HEK293 (cell line): ENCODE measurements around the gene LRRC8E.

Experiments used
- GLIS2 ChIP-seq: fragments of 450-650 bp; formaldehyde crosslinking; IDR thresholded peaks from 2 replicates; pipeline ENCODE4 v1.5.1; 2016; ENCODE audit warnings: missing biosample characterization, missing genetic modification characterization
- PRDM1 ChIP-seq: fragments of 450-650 bp; formaldehyde crosslinking; IDR thresholded peaks from 2 replicates; pipeline ENCODE4; 2016; ENCODE audit warnings: missing biosample characterization, missing genetic modification characterization
- TCF7L2 ChIP-seq: IDR thresholded peaks from 2 replicates; pipeline ENCODE4 v1.6.1; 2011; ENCODE audit warnings: low read depth, mild to moderate bottlenecking, inconsistent platforms, low read length, moderate library complexity, borderline replicate concordance
- ZBTB10 ChIP-seq: fragments of 450-650 bp; formaldehyde crosslinking; IDR thresholded peaks from 2 replicates; pipeline ENCODE4 v1.5.1; 2016; ENCODE audit warnings: missing biosample characterization, missing genetic modification characterization
- ZBTB20 ChIP-seq: fragments of 450-650 bp; formaldehyde crosslinking; IDR thresholded peaks from 2 replicates; pipeline ENCODE4 v1.5.1; 2016; ENCODE audit warnings: missing biosample characterization, missing genetic modification characterization
- ZBTB8A ChIP-seq: fragments of 450-650 bp; formaldehyde crosslinking; IDR thresholded peaks from 2 replicates; pipeline ENCODE4 v1.5.1; 2016; ENCODE audit warnings: missing biosample characterization, missing genetic modification characterization
- ZNF10 ChIP-seq: fragments of 450-650 bp; formaldehyde crosslinking; IDR thresholded peaks from 2 replicates; pipeline ENCODE4 v1.5.1; 2017; ENCODE audit warnings: missing biosample characterization, missing genetic modification characterization
- ZNF112 ChIP-seq: fragments of 450-650 bp; formaldehyde crosslinking; IDR thresholded peaks from 2 replicates; pipeline ENCODE4 v1.5.0; 2017; ENCODE audit warnings: missing biosample characterization, missing genetic modification characterization
- ZNF274 ChIP-seq, 2 experiments: fragments of 200-500 bp in 1 of 2; fragments of 450-650 bp in 1 of 2; sonication (Bioruptor generic) in 1 of 2; formaldehyde crosslinking in 1 of 2; IDR thresholded peaks; 2 replicates each; pipeline versions ENCODE4 v1.5.1 to v1.6.1; 2014 to 2016; ENCODE audit warnings: borderline replicate concordance in 1 of 2, inconsistent platforms in 1 of 2, low read length in 1 of 2, missing biosample characterization in 1 of 2, missing genetic modification characterization in 1 of 2
- ZNF335 ChIP-seq: fragments of 450-650 bp; formaldehyde crosslinking; conservative IDR thresholded peaks from 2 replicates; pipeline ENCODE4 v1.5.1; 2016; ENCODE audit warnings: missing biosample characterization, missing genetic modification characterization
- ZNF658 ChIP-seq: fragments of 450-650 bp; formaldehyde crosslinking; IDR thresholded peaks from 2 replicates; pipeline ENCODE4; 2016; ENCODE audit warnings: missing biosample characterization, missing genetic modification characterization
- ZNF830 ChIP-seq: fragments of 450-650 bp; IDR thresholded peaks from 2 replicates; pipeline ENCODE4 v1.5.0; 2018; ENCODE audit warnings: missing biosample characterization, missing genetic modification characterization, low read depth, mild to moderate bottlenecking, moderate library complexity
- ZSCAN4 ChIP-seq: fragments of 450-650 bp; formaldehyde crosslinking; IDR thresholded peaks from 2 replicates; pipeline ENCODE4 v1.5.1; 2017; ENCODE audit warnings: missing biosample characterization, missing genetic modification characterization
- ZSCAN5A ChIP-seq: fragments of 450-650 bp; formaldehyde crosslinking; IDR thresholded peaks from 2 replicates; pipeline ENCODE4 v1.5.1; 2016; ENCODE audit warnings: missing biosample characterization, missing genetic modification characterization
- TF ChIP-seq, protein P1 (sequence below): fragments of 450-650 bp; formaldehyde crosslinking; IDR thresholded peaks from 2 replicates; pipeline ENCODE4 v1.5.1; 2017; ENCODE audit warnings: missing biosample characterization, mild to moderate bottlenecking, missing genetic modification characterization, moderate library complexity
- TF ChIP-seq, protein P2 (sequence below): fragments of 450-650 bp; formaldehyde crosslinking; IDR thresholded peaks from 2 replicates; pipeline ENCODE4 v1.5.1; 2016; ENCODE audit warnings: missing biosample characterization, missing genetic modification characterization
- TF ChIP-seq, protein P3 (sequence below): fragments of 450-650 bp; formaldehyde crosslinking; IDR thresholded peaks from 2 replicates; pipeline ENCODE4 v1.5.1; 2016; ENCODE audit warnings: missing biosample characterization, missing genetic modification characterization, low read depth
- TF ChIP-seq, protein P4 (sequence below): fragments of 450-650 bp; formaldehyde crosslinking; optimal IDR thresholded peaks from 2 replicates; pipeline ENCODE3; 2016; ENCODE audit warnings: missing biosample characterization, mild to moderate bottlenecking, missing genetic modification characterization
- TF ChIP-seq, protein P5 (sequence below): fragments of 450-650 bp; formaldehyde crosslinking; IDR thresholded peaks from 2 replicates; pipeline ENCODE4 v1.5.1; 2016; ENCODE audit warnings: missing biosample characterization, missing genetic modification characterization
- TF ChIP-seq, protein P6 (sequence below): fragments of 450-650 bp; formaldehyde crosslinking; IDR thresholded peaks from 2 replicates; pipeline ENCODE4 v1.5.1; 2016; ENCODE audit warnings: missing biosample characterization, missing genetic modification characterization, borderline replicate concordance

LRRC8E gene

GRCh38 chr19:7888145-7888825, at the start of gene LRRC8E (continued):
- TF ChIP-seq, protein P1, sequence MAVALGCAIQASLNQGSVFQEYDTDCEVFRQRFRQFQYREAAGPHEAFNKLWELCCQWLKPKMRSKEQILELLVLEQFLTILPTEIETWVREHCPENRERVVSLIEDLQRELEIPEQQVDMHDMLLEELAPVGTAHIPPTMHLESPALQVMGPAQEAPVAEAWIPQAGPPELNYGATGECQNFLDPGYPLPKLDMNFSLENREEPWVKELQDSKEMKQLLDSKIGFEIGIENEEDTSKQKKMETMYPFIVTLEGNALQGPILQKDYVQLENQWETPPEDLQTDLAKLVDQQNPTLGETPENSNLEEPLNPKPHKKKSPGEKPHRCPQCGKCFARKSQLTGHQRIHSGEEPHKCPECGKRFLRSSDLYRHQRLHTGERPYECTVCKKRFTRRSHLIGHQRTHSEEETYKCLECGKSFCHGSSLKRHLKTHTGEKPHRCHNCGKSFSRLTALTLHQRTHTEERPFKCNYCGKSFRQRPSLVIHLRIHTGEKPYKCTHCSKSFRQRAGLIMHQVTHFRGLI (tag by site-specific recombination), result no peak
- TF ChIP-seq, protein P2, sequence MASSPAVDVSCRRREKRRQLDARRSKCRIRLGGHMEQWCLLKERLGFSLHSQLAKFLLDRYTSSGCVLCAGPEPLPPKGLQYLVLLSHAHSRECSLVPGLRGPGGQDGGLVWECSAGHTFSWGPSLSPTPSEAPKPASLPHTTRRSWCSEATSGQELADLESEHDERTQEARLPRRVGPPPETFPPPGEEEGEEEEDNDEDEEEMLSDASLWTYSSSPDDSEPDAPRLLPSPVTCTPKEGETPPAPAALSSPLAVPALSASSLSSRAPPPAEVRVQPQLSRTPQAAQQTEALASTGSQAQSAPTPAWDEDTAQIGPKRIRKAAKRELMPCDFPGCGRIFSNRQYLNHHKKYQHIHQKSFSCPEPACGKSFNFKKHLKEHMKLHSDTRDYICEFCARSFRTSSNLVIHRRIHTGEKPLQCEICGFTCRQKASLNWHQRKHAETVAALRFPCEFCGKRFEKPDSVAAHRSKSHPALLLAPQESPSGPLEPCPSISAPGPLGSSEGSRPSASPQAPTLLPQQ (tag by site-specific recombination), result peak; percentile 81
- TF ChIP-seq GLIS2 (tag by site-specific recombination) (peak; percentile 90), ZNF335 (tag by site-specific recombination) (peak; percentile 64), ZBTB10 (no peak), PRDM1 (tag by site-specific recombination) (no peak), ZNF274 (IDR thresholded peaks at IDR 0.05; ENCODE audit: low read length) (no peak), ZNF274 (tag by site-specific recombination; IDR thresholded peaks at IDR 0.05; ENCODE audit: borderline replicate concordance) (no peak), ZNF830 (no peak), ZSCAN5A (tag by site-specific recombination) (no peak), TCF7L2 (no peak), ZNF658 (tag by site-specific recombination) (no peak), ZSCAN4 (tag by site-specific recombination) (0 out of 2 replicates have a peak, but pooled peaks have one; percentile 35), ZNF10 (tag by site-specific recombination) (no peak), ZBTB8A (tag by site-specific recombination) (peak; percentile 50), ZBTB20 (tag by site-specific recombination) (peak; percentile 89), ZNF112 (tag by site-specific recombination) (no peak)
- TF ChIP-seq, protein P3, sequence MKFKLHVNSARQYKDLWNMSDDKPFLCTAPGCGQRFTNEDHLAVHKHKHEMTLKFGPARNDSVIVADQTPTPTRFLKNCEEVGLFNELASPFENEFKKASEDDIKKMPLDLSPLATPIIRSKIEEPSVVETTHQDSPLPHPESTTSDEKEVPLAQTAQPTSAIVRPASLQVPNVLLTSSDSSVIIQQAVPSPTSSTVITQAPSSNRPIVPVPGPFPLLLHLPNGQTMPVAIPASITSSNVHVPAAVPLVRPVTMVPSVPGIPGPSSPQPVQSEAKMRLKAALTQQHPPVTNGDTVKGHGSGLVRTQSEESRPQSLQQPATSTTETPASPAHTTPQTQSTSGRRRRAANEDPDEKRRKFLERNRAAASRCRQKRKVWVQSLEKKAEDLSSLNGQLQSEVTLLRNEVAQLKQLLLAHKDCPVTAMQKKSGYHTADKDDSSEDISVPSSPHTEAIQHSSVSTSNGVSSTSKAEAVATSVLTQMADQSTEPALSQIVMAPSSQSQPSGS (tag by site-specific recombination), result no peak
- TF ChIP-seq, protein P4, sequence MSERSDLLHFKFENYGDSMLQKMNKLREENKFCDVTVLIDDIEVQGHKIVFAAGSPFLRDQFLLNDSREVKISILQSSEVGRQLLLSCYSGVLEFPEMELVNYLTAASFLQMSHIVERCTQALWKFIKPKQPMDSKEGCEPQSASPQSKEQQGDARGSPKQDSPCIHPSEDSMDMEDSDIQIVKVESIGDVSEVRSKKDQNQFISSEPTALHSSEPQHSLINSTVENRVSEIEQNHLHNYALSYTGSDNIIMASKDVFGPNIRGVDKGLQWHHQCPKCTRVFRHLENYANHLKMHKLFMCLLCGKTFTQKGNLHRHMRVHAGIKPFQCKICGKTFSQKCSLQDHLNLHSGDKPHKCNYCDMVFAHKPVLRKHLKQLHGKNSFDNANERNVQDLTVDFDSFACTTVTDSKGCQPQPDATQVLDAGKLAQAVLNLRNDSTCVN (tag by site-specific recombination), result peak; percentile 62
- TF ChIP-seq, protein P5, sequence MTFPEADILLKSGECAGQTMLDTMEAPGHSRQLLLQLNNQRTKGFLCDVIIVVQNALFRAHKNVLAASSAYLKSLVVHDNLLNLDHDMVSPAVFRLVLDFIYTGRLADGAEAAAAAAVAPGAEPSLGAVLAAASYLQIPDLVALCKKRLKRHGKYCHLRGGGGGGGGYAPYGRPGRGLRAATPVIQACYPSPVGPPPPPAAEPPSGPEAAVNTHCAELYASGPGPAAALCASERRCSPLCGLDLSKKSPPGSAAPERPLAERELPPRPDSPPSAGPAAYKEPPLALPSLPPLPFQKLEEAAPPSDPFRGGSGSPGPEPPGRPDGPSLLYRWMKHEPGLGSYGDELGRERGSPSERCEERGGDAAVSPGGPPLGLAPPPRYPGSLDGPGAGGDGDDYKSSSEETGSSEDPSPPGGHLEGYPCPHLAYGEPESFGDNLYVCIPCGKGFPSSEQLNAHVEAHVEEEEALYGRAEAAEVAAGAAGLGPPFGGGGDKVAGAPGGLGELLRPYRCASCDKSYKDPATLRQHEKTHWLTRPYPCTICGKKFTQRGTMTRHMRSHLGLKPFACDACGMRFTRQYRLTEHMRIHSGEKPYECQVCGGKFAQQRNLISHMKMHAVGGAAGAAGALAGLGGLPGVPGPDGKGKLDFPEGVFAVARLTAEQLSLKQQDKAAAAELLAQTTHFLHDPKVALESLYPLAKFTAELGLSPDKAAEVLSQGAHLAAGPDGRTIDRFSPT (tag by site-specific recombination), result 0 out of 2 replicates have a peak, but pooled peaks have one; percentile 41
- TF ChIP-seq, protein P6, sequence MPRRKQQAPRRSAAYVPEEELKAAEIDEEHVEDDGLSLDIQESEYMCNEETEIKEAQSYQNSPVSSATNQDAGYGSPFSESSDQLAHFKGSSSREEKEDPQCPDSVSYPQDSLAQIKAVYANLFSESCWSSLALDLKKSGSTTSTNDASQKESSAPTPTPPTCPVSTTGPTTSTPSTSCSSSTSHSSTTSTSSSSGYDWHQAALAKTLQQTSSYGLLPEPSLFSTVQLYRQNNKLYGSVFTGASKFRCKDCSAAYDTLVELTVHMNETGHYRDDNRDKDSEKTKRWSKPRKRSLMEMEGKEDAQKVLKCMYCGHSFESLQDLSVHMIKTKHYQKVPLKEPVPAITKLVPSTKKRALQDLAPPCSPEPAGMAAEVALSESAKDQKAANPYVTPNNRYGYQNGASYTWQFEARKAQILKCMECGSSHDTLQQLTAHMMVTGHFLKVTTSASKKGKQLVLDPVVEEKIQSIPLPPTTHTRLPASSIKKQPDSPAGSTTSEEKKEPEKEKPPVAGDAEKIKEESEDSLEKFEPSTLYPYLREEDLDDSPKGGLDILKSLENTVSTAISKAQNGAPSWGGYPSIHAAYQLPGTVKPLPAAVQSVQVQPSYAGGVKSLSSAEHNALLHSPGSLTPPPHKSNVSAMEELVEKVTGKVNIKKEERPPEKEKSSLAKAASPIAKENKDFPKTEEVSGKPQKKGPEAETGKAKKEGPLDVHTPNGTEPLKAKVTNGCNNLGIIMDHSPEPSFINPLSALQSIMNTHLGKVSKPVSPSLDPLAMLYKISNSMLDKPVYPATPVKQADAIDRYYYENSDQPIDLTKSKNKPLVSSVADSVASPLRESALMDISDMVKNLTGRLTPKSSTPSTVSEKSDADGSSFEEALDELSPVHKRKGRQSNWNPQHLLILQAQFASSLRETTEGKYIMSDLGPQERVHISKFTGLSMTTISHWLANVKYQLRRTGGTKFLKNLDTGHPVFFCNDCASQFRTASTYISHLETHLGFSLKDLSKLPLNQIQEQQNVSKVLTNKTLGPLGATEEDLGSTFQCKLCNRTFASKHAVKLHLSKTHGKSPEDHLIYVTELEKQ (tag by site-specific recombination), result no peak
